ENCODE data around the gene CRYBB2. TPM values are rescaled to one million over a fixed set of nuclear protein-coding genes. Genes with fewer than 3 reads are reported as not detected.
A peak's percentile ranks its signal among the peaks of the same experiment; 100 is the strongest.
"Not testable (repeated sequence)": the region's sequence is repeated elsewhere in the genome, so short reads cannot be mapped to it uniquely, and the experiment has no call there.

The CRYBB2 gene
- polyA plus RNA-seq, 3 donors = 0.48 to 0.79 TPM; not detected in 1

- no peak for DNase-seq (ENCODE audit: low read depth in 3 of 3, low spot score in 2 of 3)
Measured at GRCh38 chr22:25232301-25232700, 12.9 kb downstream of the CRYBB2 start.

- not testable (repeated sequence) for DNase-seq (ENCODE audit: low read depth in 3 of 3, low spot score in 2 of 3)
Measured at GRCh38 chr22:25233706-25234105, 14.3 kb downstream of the CRYBB2 start.

- peak; percentile 63 to 71 (median 71) for DNase-seq (ENCODE audit: low read depth in 3 of 3, low spot score in 2 of 3)
Measured at GRCh38 chr22:25235547-25236290, 16.3 kb downstream of the CRYBB2 start.

- no peak for DNase-seq (ENCODE audit: low read depth in 3 of 3, low spot score in 2 of 3)
Measured at GRCh38 chr22:25236417-25236816, 17.0 kb downstream of the CRYBB2 start.

- no peak for DNase-seq (ENCODE audit: low read depth in 3 of 3, low spot score in 2 of 3)
Measured at GRCh38 chr22:25237503-25237902, 18.1 kb downstream of the CRYBB2 start.

GRCh38 chr22:25238058-25238457 is 18.6 kb downstream of the CRYBB2 start:
- not testable (repeated sequence) for DNase-seq (ENCODE audit: low read depth in 3 of 3, low spot score in 2 of 3)

GRCh38 chr22:25255169-25255568 is 35.7 kb downstream of the CRYBB2 start:
- not testable (repeated sequence) for DNase-seq (ENCODE audit: low read depth in 3 of 3, low spot score in 2 of 3)

GRCh38 chr22:25267567-25267966 is 48.1 kb downstream of the CRYBB2 start:
- not testable (repeated sequence) for DNase-seq (ENCODE audit: low read depth in 3 of 3, low spot score in 2 of 3)

GRCh38 chr22:25268902-25269301 is 49.5 kb downstream of the CRYBB2 start:
- DNase-seq (ENCODE audit: low read depth in 3 of 3, low spot score in 2 of 3) = not testable (repeated sequence)

- not testable (repeated sequence) for DNase-seq (ENCODE audit: low read depth in 3 of 3, low spot score in 2 of 3)
Measured at GRCh38 chr22:25270061-25270460, 50.6 kb downstream of the CRYBB2 start.

GRCh38 chr22:25273231-25273630 is 53.8 kb downstream of the CRYBB2 start:
- not testable (repeated sequence) for DNase-seq (ENCODE audit: low read depth in 3 of 3, low spot score in 2 of 3)

GRCh38 chr22:25273928-25274327 is 54.5 kb downstream of the CRYBB2 start:
- not testable (repeated sequence) for DNase-seq (ENCODE audit: low read depth in 3 of 3, low spot score in 2 of 3)

- DNase-seq (ENCODE audit: low read depth in 3 of 3, low spot score in 2 of 3) = not testable (repeated sequence)
Measured at GRCh38 chr22:25280118-25280517, 60.7 kb downstream of the CRYBB2 start.

Other genes with a start within 250 kb of the CRYBB2 start
- under 1 TPM; 0.18 to 0.30 (median 0.18) TPM for gene CRYBB3, start 19.8 kb upstream of the CRYBB2 start, polyA plus RNA-seq (ENCODE audit: insufficient read length in 3 of 3)